ENCODE measurements around the gene RFT1.

- no peak for TF ChIP-seq GFI1B (tag by site-specific recombination; IDR thresholded peaks at IDR 0.05)
- TF ChIP-seq MZF1 (tag by site-specific recombination; IDR thresholded peaks at IDR 0.05; ENCODE audit: borderline replicate concordance), result no peak
- no peak for TF ChIP-seq CTCF (tag by site-specific recombination; IDR thresholded peaks at IDR 0.05)
- no peak for TF ChIP-seq ZNF423 (tag by site-specific recombination; IDR thresholded peaks at IDR 0.05)
- TF ChIP-seq BCL11B (tag by site-specific recombination; IDR thresholded peaks at IDR 0.05; ENCODE audit: low read depth), result no peak
- TF ChIP-seq ZNF138 (tag by site-specific recombination; IDR thresholded peaks at IDR 0.05; ENCODE audit: borderline replicate concordance), result no peak
- no peak for TF ChIP-seq PRDM1 (tag by site-specific recombination; IDR thresholded peaks at IDR 0.05)
- no peak for TF ChIP-seq KLF16 (tag by site-specific recombination; IDR thresholded peaks at IDR 0.05)
- no peak for TF ChIP-seq ATF2 (tag by site-specific recombination; IDR thresholded peaks at IDR 0.05; ENCODE audit: low read depth)
- no peak for TF ChIP-seq ZNF645 (tag by site-specific recombination; IDR thresholded peaks at IDR 0.05)
Observed at GRCh38 chr3:53074366-53074696, 55.9 kb downstream of the RFT1 start.
